ENCODE data around the gene PLSCR2. TPM values are rescaled to one million over a fixed set of nuclear protein-coding genes. Genes with fewer than 3 reads are reported as not detected.

PLSCR2 gene
- total and polyA plus RNA-seq, 2 of the 8 experiments (the other 6 are each of a cell fraction or from before 2014, with no cell fraction given), result not detected

DNA sequence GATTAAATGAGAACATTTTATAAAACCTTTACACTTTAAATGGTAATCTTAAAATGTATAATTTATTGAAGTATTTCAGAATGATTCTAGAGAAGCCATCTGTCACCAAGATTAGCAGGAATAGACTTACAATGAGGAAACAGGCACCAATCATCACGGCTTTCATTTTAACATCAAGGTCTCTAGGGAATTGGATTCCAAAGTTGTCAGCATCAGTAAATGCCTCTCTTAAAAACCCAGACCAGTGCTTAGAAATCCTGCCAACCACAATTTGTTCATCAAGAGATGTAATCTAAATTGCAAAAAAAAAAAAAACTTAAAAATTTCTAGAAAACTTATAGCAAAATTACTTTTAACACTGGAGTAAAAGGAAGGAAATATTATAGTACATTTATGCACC lies 20.3 kb downstream of the PLSCR2 start (continued):
- TF ChIP-seq CHD7 (IDR thresholded peaks at IDR 0.05; ENCODE audit: insufficient replicate concordance, low read length) (no peak), EGR1 (IDR thresholded peaks at IDR 0.05; ENCODE audit: borderline replicate concordance, low read depth, low read length) (no peak), CHD1 (IDR thresholded peaks at IDR 0.05; ENCODE audit: low read depth, low read length) (no peak), TAF7 (optimal IDR thresholded peaks at IDR 0.05; ENCODE audit: borderline replicate concordance, low read depth, low read length) (no peak), KDM4A (IDR thresholded peaks at IDR 0.05; ENCODE audit: low read depth, low read length, severe bottlenecking) (no peak), JUND (IDR thresholded peaks at IDR 0.05; ENCODE audit: low read length) (no peak), KDM1A (IDR thresholded peaks at IDR 0.05; ENCODE audit: borderline replicate concordance, low read length) (no peak), CEBPB (IDR thresholded peaks at IDR 0.05; ENCODE audit: low read depth, low read length) (no peak), KDM5A (IDR thresholded peaks at IDR 0.05; ENCODE audit: low read length) (no peak), JUN (IDR thresholded peaks at IDR 0.05; ENCODE audit: low read depth, low read length) (no peak), RXRA (IDR thresholded peaks at IDR 0.05; ENCODE audit: insufficient read depth, low read depth, low read length) (no peak), POU5F1 (IDR thresholded peaks at IDR 0.05; ENCODE audit: low read depth, low read length) (no peak), CTBP2 (IDR thresholded peaks at IDR 0.05; ENCODE audit: borderline replicate concordance, insufficient read depth, insufficient read length, low read length) (no peak)
